ENCODE measurements around the gene MICAL3. TPM values are rescaled to one million over a fixed set of nuclear protein-coding genes. Genes with fewer than 3 reads are reported as not detected.

The MICAL3 gene
- total RNA-seq, 6 experiments from 2014 or later, result 31.5 to 61.8 (median 48.2) TPM

DNA sequence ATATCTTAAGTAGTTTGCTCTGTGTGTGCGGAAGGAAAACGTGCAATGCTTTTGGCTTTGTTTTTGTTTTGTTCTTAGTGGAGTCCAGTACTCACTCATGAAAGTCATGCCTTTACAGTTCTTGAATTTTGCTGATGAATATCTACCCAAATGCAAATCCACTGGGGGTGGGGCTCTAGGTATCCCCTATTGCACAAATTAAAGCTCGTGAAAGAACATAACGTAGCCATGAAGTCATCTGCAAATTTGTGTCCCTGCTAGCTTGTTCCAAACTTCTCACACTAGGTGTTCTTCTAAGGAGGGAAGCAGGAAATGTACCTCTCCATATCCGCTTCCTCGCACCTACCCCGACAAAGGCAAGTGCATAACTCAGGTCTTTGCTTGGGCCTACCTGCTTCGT lies 118.9 kb downstream of the MICAL3 start:
- ATAC-seq (no peak), DNase-seq (no peak)
- WGBS (ENCODE audit: insufficient coverage, low coverage, low lambda C conversion rate, missing lambda C conversion rate), result 96% methylated on average over 7 of the region's 8 CpGs
- no peak overlapping the region for H3K4me3 ChIP-seq
- H3K27ac ChIP-seq, result no peak overlapping the region
- peaks cover 0 to 12% (median 5%) of the 10 kb centered on the region in 4 donors for H3K4me1 ChIP-seq
- H3K27me3 ChIP-seq, result no peaks in the 10 kb centered on the region
- intact Hi-C loops (cut with DNase I), result no loop called here
- TF ChIP-seq CTCF (IDR thresholded peaks at IDR 0.05) (no peak), POLR2A (IDR thresholded peaks at IDR 0.05) (no peak)
- peaks cover 0 to 22% (median 10%) of the 10 kb centered on the region in 4 donors for H3K36me3 ChIP-seq
- no peaks in the 10 kb centered on the region for H3K9me3 ChIP-seq

DNA sequence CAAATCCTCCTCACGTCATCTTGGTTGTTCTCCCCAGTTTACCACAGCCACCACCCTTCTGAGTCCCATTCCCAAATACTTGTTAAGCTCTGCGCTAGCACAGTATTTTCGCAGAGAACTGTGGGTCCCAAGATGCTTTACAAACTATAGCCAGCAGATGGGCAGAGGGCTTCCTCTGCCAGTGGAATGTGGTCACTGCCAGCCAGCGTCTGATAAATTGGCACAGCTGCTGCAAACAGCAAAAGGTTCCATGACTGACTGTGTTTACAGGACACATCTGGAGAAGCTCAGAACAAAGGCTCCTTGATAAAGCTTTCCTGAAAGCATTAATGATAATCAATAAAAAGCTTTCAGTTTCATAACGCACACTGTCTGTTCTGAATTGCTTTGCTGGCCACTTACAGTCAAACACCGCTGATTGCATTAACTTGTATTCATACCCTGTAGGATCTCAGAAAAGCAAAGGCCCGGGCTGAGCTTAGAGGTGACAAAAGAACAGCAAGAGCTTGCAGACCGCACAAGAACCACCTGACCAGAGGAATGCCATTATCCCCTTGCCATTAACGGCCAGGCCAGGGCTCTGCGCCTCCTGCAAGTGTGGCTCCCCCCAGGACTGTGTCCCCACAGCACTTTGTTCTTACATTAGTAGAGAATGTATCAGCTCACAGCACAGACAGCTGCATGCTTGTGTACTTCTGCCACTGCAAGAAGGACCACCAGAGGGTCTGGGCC lies 120.6 kb downstream of the MICAL3 start:
- 55% methylated on average over 3 of the region's 10 CpGs for WGBS (ENCODE audit: insufficient coverage, low coverage, low lambda C conversion rate, missing lambda C conversion rate)
- ATAC-seq (no peak), DNase-seq (no peak)
- Histone ChIP-seq H3K27me3 (no peaks in the 10 kb centered on the region), H3K4me1 (peaks cover 0 to 12% (median 5%) of the 10 kb centered on the region in 4 donors), H3K27ac (no peak overlapping the region), H3K9me3 (no peaks in the 10 kb centered on the region), H3K36me3 (peaks cover 0 to 25% (median 12%) of the 10 kb centered on the region in 4 donors), H3K4me3 (no peak overlapping the region)
- intact Hi-C loops (cut with DNase I), result no loop called here
- no peak for TF ChIP-seq CTCF (IDR thresholded peaks at IDR 0.05)
- TF ChIP-seq POLR2A (IDR thresholded peaks at IDR 0.05), result no peak

- intact Hi-C loops (cut with DNase I), result no loop called here
- DNase-seq (no peak), ATAC-seq (no peak)
- Histone ChIP-seq H3K4me1 (peaks cover 0 to 18% (median 7%) of the 10 kb centered on the region in 4 donors), H3K4me3 (no peak overlapping the region), H3K27ac (no peak overlapping the region), H3K36me3 (peaks cover 0 to 25% (median 12%) of the 10 kb centered on the region in 4 donors), H3K9me3 (no peaks in the 10 kb centered on the region), H3K27me3 (no peaks in the 10 kb centered on the region)
- WGBS (ENCODE audit: insufficient coverage, low coverage, low lambda C conversion rate, missing lambda C conversion rate), result 94% methylated on average over 5 of the region's 8 CpGs
- TF ChIP-seq CTCF (IDR thresholded peaks at IDR 0.05), result no peak
- TF ChIP-seq POLR2A (IDR thresholded peaks at IDR 0.05), result no peak
Observed at GRCh38 chr22:17902960-17903359, 121.4 kb downstream of the MICAL3 start.

GRCh38 chr22:17898375-17898774 lies 126.0 kb downstream of the MICAL3 start:
- H3K36me3 ChIP-seq, result peaks cover 0 to 16% (median 6%) of the 10 kb centered on the region in 4 donors

More at GRCh38 chr22:17898375-17898774, 126.0 kb downstream of the MICAL3 start:
- intact Hi-C loops (cut with DNase I), result no loop called here
- Histone ChIP-seq H3K4me1 (peaks cover 0 to 26% (median 12%) of the 10 kb centered on the region in 4 donors), H3K9me3 (no peaks in the 10 kb centered on the region), H3K27ac (peak overlapping the region in 1 of 3 donors; percentile 20), H3K4me3 (no peak overlapping the region), H3K27me3 (no peaks in the 10 kb centered on the region)
- ATAC-seq (peak in 1 of 4 donors; percentile 5), DNase-seq (no peak)
- 87% methylated on average over 7 of the region's 8 CpGs for WGBS (ENCODE audit: insufficient coverage, low coverage, low lambda C conversion rate, missing lambda C conversion rate)
- no peak for TF ChIP-seq CTCF (IDR thresholded peaks at IDR 0.05)
- TF ChIP-seq POLR2A (IDR thresholded peaks at IDR 0.05), result no peak
